Activated CD4-positive, alpha-beta T cell treated with anti-CD3 and anti-CD28 coated beads, Interleukin-10, Interleukin-2, amounts not matched to agents 100 ng/mL and 50 ng/mL, durations not matched to agents 16 hours and 8 hours (primary cell): ENCODE data around the gene NDUFB7.
"Not testable (repeated sequence)": the region's sequence is repeated elsewhere in the genome, so short reads cannot be mapped to it uniquely, and the experiment has no call there.

Experiments used
- DNase-seq: peaks from one replicate; pipeline ENCODE4 v3.0.0-alpha.2; 2020

The NDUFB7 gene

GRCh38 chr19:14552006-14552360 is 19.9 kb downstream of the NDUFB7 start:
- DNase-seq = not testable (repeated sequence)

GRCh38 chr19:14551134-14552005 is 20.5 kb downstream of the NDUFB7 start:
- peak; percentile 66 for DNase-seq

GRCh38 chr19:14550201-14550754 is 21.6 kb downstream of the NDUFB7 start:
- DNase-seq = no peak

GRCh38 chr19:14545716-14546082 is 26.2 kb downstream of the NDUFB7 start:
- no peak for DNase-seq

- DNase-seq = no peak
Observed at GRCh38 chr19:14544977-14545715, 26.7 kb downstream of the NDUFB7 start.

- no peak for DNase-seq
Observed at GRCh38 chr19:14544047-14544446, 27.8 kb downstream of the NDUFB7 start.

GRCh38 chr19:14542711-14543328 is 29.0 kb downstream of the NDUFB7 start:
- no peak for DNase-seq

- DNase-seq = not testable (repeated sequence)
Observed at GRCh38 chr19:14541979-14542378, 29.9 kb downstream of the NDUFB7 start.

- no peak for DNase-seq
Observed at GRCh38 chr19:14540741-14541525, 30.9 kb downstream of the NDUFB7 start.

GRCh38 chr19:14536926-14537692 is 34.8 kb downstream of the NDUFB7 start:
- peak; percentile 68 for DNase-seq

GRCh38 chr19:14533450-14533849 is 38.4 kb downstream of the NDUFB7 start:
- DNase-seq = no peak

GRCh38 chr19:14530506-14530905 is 41.4 kb downstream of the NDUFB7 start:
- DNase-seq = no peak

GRCh38 chr19:14530005-14530348 is 41.9 kb downstream of the NDUFB7 start:
- DNase-seq = peak; percentile 36

GRCh38 chr19:14529254-14530004 is 42.4 kb downstream of the NDUFB7 start, which contains the start of gene TECR:
Gene TECR, plus strand, starts transcription at chr19:14529594. Its CDS starts 103 bp downstream, at chr19:14529697.
- DNase-seq = peak; percentile 100

- no peak for DNase-seq
Observed at GRCh38 chr19:14528419-14529253, 43.2 kb downstream of the NDUFB7 start.

GRCh38 chr19:14526423-14526822 is 45.4 kb downstream of the NDUFB7 start:
- DNase-seq = no peak

- DNase-seq = no peak
Observed at GRCh38 chr19:14525729-14526128, 46.1 kb downstream of the NDUFB7 start.

- DNase-seq = no peak
Observed at GRCh38 chr19:14520543-14520942, 51.3 kb downstream of the NDUFB7 start.

- no peak for DNase-seq
Observed at GRCh38 chr19:14519860-14520407, 51.9 kb downstream of the NDUFB7 start.
